H9 (cell line): ENCODE data around the gene BEND5. TPM values are rescaled to one million over a fixed set of nuclear protein-coding genes. Genes with fewer than 3 reads are reported as not detected.

Experiments
- DNase-seq: peaks from one replicate; pipeline ENCODE4 v3.0.0-alpha.2; 2017
- H2AFZ ChIP-seq: one replicate; pipeline ENCODE4 v1.6.1; 2013; ENCODE audit warnings: mild to moderate bottlenecking, low read length, control low read depth, moderate library complexity
- H2AK5ac ChIP-seq: 2 replicates; pipeline ENCODE4 v1.6.1; 2013; ENCODE audit warnings: low read length, control low read depth, mixed read lengths; ENCODE audit not compliant: insufficient read length
- H2BK120ac ChIP-seq: one replicate; pipeline ENCODE4 v1.6.1; 2013; ENCODE audit warnings: low read depth, mild to moderate bottlenecking, low read length, control low read depth, inconsistent platforms; ENCODE audit not compliant: poor library complexity, severe bottlenecking
- H2BK12ac ChIP-seq: 2 replicates; pipeline ENCODE4 v1.6.1; 2013; ENCODE audit warnings: low read length, control low read depth, mixed read lengths, low read depth; ENCODE audit not compliant: insufficient read length
- H2BK15ac ChIP-seq: 2 replicates; pipeline ENCODE4 v1.6.1; 2013; ENCODE audit warnings: low read depth, low read length, control low read depth
- H2BK20ac ChIP-seq: one replicate; pipeline ENCODE4 v1.6.1; 2013; ENCODE audit warnings: low read depth, mild to moderate bottlenecking, low read length, control low read depth, inconsistent platforms; ENCODE audit not compliant: poor library complexity, severe bottlenecking
- H2BK5ac ChIP-seq: 2 replicates; pipeline ENCODE4 v1.6.1; 2013; ENCODE audit warnings: low read length, control low read depth, mixed read lengths; ENCODE audit not compliant: insufficient read length
- H3K14ac ChIP-seq: 2 replicates; pipeline ENCODE4 v1.6.1; 2013; ENCODE audit warnings: low read length, control low read depth; ENCODE audit not compliant: insufficient read depth
- H3K18ac ChIP-seq: 2 replicates; pipeline ENCODE4 v1.6.1; 2013; ENCODE audit warnings: low read depth, mild to moderate bottlenecking, mixed read lengths, low read length, control low read depth; ENCODE audit not compliant: insufficient read length
- H3K23ac ChIP-seq: 2 replicates; pipeline ENCODE4 v1.6.1; 2013; ENCODE audit warnings: low read length, control low read depth, mixed read lengths, low read depth; ENCODE audit not compliant: insufficient read length
- H3K23me2 ChIP-seq: 2 replicates; pipeline ENCODE4 v1.6.1; 2013; ENCODE audit warnings: low read depth, mild to moderate bottlenecking, mixed read lengths, low read length, control low read depth; ENCODE audit not compliant: insufficient read length, poor library complexity, severe bottlenecking
- H3K27ac ChIP-seq: 2 replicates; pipeline ENCODE4 v1.5.1; 2013; ENCODE audit warnings: low read length, control low read depth, mixed read lengths, low read depth; ENCODE audit not compliant: insufficient read length
- H3K27me3 ChIP-seq: 2 replicates; pipeline ENCODE4 v1.6.1; 2013; ENCODE audit warnings: low read length, control low read depth, inconsistent platforms; ENCODE audit not compliant: insufficient read depth
- H3K4ac ChIP-seq: 2 replicates; pipeline ENCODE4 v1.6.1; 2013; ENCODE audit warnings: low read depth, mild to moderate bottlenecking, control low read depth, inconsistent platforms, low read length, moderate library complexity
- H3K4me1 ChIP-seq: 2 replicates; pipeline ENCODE4 v1.6.1; 2013; ENCODE audit warnings: low read length, control low read depth, inconsistent platforms; ENCODE audit not compliant: insufficient read depth
- H3K4me2 ChIP-seq: 2 replicates; pipeline ENCODE4 v1.6.1; 2013; ENCODE audit warnings: low read length, control low read depth, mixed read lengths; ENCODE audit not compliant: insufficient read length, insufficient read depth
- H3K56ac ChIP-seq: 2 replicates; pipeline ENCODE4 v1.6.1; 2013; ENCODE audit warnings: low read depth, mild to moderate bottlenecking, mixed read lengths, low read length, control low read depth; ENCODE audit not compliant: insufficient read length
- H3K79me1 ChIP-seq: 2 replicates; pipeline ENCODE4 v1.6.1; 2013; ENCODE audit warnings: low read depth, mild to moderate bottlenecking, moderate library complexity, low read length, control low read depth, inconsistent platforms; ENCODE audit not compliant: insufficient read depth, poor library complexity, severe bottlenecking
- H3K79me2 ChIP-seq: 2 replicates; pipeline ENCODE4 v1.6.1; 2013; ENCODE audit warnings: low read length, control low read depth, inconsistent platforms; ENCODE audit not compliant: insufficient read depth
- H3K9ac ChIP-seq: 2 replicates; pipeline ENCODE4 v1.6.1; 2013; ENCODE audit warnings: low read length, control low read depth, mixed read lengths; ENCODE audit not compliant: insufficient read length; ENCODE audit errors: extremely low read depth
- H3K9me3 ChIP-seq: one replicate; pipeline ENCODE4 v1.6.1; 2013; ENCODE audit warnings: low read depth, low read length, inconsistent platforms; ENCODE audit not compliant: control insufficient read depth
- H3T11ph ChIP-seq: one replicate; pipeline ENCODE4 v1.6.1; 2013; ENCODE audit warnings: mild to moderate bottlenecking, low read length, control low read depth, inconsistent platforms
- H4K20me1 ChIP-seq: one replicate; pipeline ENCODE4 v1.6.1; 2013; ENCODE audit not compliant: control insufficient read depth, insufficient read length, insufficient read depth
- H4K5ac ChIP-seq: 2 replicates; pipeline ENCODE4 v1.6.1; 2013; ENCODE audit warnings: low read depth, mild to moderate bottlenecking, mixed read lengths, low read length, control low read depth; ENCODE audit not compliant: insufficient read length
- H4K8ac ChIP-seq: replicated peaks from 2 replicates; pipeline ENCODE4 v1.6.1; 2013; ENCODE audit warnings: low read length, control low read depth, mixed read lengths, low read depth; ENCODE audit not compliant: insufficient read length
- H4K91ac ChIP-seq: 2 replicates; pipeline ENCODE4 v1.6.1; 2013; ENCODE audit warnings: low read depth, mild to moderate bottlenecking, moderate library complexity, mixed read lengths, low read length, control low read depth; ENCODE audit not compliant: insufficient read length
- H3K27ac Mint-ChIP-seq, 3 experiments: 2 replicates in 2 of 3; 3 replicates in 1 of 3; pipeline ENCODE4 v1.8.0; 2020 to 2021; ENCODE audit warnings: mixed read lengths in 3 of 3, mild to moderate bottlenecking in 1 of 3, moderate library complexity in 1 of 3
- H3K27me3 Mint-ChIP-seq: 2 replicates; pipeline ENCODE4 v1.8.0; 2021; ENCODE audit warnings: low read depth, mild to moderate bottlenecking, moderate library complexity, mixed read lengths
- H3K36me3 Mint-ChIP-seq, 3 experiments: 2 replicates in 2 of 3; 3 replicates in 1 of 3; pipeline ENCODE4 v1.8.0; 2020 to 2021; ENCODE audit warnings: low read depth in 3 of 3, mixed read lengths in 3 of 3; ENCODE audit not compliant: insufficient read depth in 1 of 3
- H3K4me1 Mint-ChIP-seq, 2 experiments: 2 replicates each; pipeline ENCODE4 v1.8.0; 2020; ENCODE audit warnings: mixed read lengths in 2 of 2
- H3K4me3 Mint-ChIP-seq, 2 experiments: 2 replicates in 1 of 2; 3 replicates in 1 of 2; pipeline ENCODE4 v1.8.0; 2020 to 2021; ENCODE audit warnings: mild to moderate bottlenecking in 2 of 2, mixed read lengths in 2 of 2, moderate library complexity in 1 of 2
- H3K9me3 Mint-ChIP-seq, 2 experiments: 2 replicates in 1 of 2; 3 replicates in 1 of 2; pipeline ENCODE4 v1.8.0; 2020; ENCODE audit warnings: mild to moderate bottlenecking in 2 of 2, mixed read lengths in 2 of 2, moderate library complexity in 1 of 2
- CTCF ChIP-seq: fragments of 200-600 bp; sonication (generic); conservative IDR thresholded peaks from 3 replicates; pipeline ENCODE4 v1.8.0; 2021; ENCODE audit warnings: antibody characterized with exemption, mild to moderate bottlenecking
- WGBS: extraction: QIAGEN DNeasy Blood & Tissue Kit; methylation state at CpG from one replicate; pipeline ENCODE4 v1.1.7; 2013; ENCODE audit warnings: missing lambda C conversion rate, low lambda C conversion rate, mixed read lengths; ENCODE audit not compliant: insufficient read length; ENCODE audit errors: extremely low coverage; 5-methylcytosine and 5-hydroxymethylcytosine counted together
- total RNA-seq: library from RNA; stranded (reverse); gene quantifications from 2 replicates; pipeline ENCODE4 v1.2.1, GENCODE V29; 2021

The BEND5 gene
- total RNA-seq, 1 experiment from 2014 or later: 4.8 TPM

- no peak overlapping the region for H3K14ac ChIP-seq
- H2BK15ac ChIP-seq: no peak overlapping the region
- H3K23me2 ChIP-seq: no peaks in the 10 kb centered on the region
- DNase-seq: no peak
- TF ChIP-seq CTCF: no peak
- no peak overlapping the region for H2BK12ac ChIP-seq
- no peak overlapping the region for H3K56ac ChIP-seq
- H4K8ac ChIP-seq: no peak overlapping the region
- no peaks in the 10 kb centered on the region for H4K20me1 ChIP-seq
- peaks cover 20 to 30% of the 10 kb centered on the region in 2 experiments for H3K4me1 Mint-ChIP-seq
- no peak overlapping the region for H2BK20ac ChIP-seq
- no peak overlapping the region for H3K27ac Mint-ChIP-seq
- H4K91ac ChIP-seq: no peak overlapping the region
- no peak overlapping the region for H3K4me2 ChIP-seq
- no peak overlapping the region for H3K27ac ChIP-seq
- H3K27me3 Mint-ChIP-seq: no peaks in the 10 kb centered on the region; the same call in 1 of the 2 replicates
- H2AFZ ChIP-seq: no peak overlapping the region
- H3K27me3 ChIP-seq: no peaks in the 10 kb centered on the region
- no peak overlapping the region for H3K4ac ChIP-seq
- no peak overlapping the region for H3T11ph ChIP-seq
- H3K9me3 ChIP-seq: no peaks in the 10 kb centered on the region
- no CpG with 5 or more reads among the region's 2 CpGs for WGBS
- no peak overlapping the region for H2BK120ac ChIP-seq
- no peak overlapping the region for H3K18ac ChIP-seq
- H3K9ac ChIP-seq: no peak overlapping the region
- no peak overlapping the region for H2AK5ac ChIP-seq
- H3K4me1 ChIP-seq: peaks cover 3% of the 10 kb centered on the region; the same call in 1 of the 2 replicates
- H4K5ac ChIP-seq: no peak overlapping the region
- no peaks in the 10 kb centered on the region for H3K79me1 ChIP-seq
- H2BK5ac ChIP-seq: no peak overlapping the region
- H3K9me3 Mint-ChIP-seq: no peaks in the 10 kb centered on the region
- H3K23ac ChIP-seq: no peak overlapping the region
- no peaks in the 10 kb centered on the region for H3K79me2 ChIP-seq
- H3K4me3 Mint-ChIP-seq: no peak overlapping the region
- H3K36me3 Mint-ChIP-seq: peaks cover 16 to 52% (median 31%) of the 10 kb centered on the region in 3 experiments; a peak in 6 of 7 replicates
Observed at GRCh38 chr1:48757363-48757762, 19.3 kb downstream of the BEND5 start.
